ENCODE data around the gene SSU72.

SSU72 gene

DNA sequence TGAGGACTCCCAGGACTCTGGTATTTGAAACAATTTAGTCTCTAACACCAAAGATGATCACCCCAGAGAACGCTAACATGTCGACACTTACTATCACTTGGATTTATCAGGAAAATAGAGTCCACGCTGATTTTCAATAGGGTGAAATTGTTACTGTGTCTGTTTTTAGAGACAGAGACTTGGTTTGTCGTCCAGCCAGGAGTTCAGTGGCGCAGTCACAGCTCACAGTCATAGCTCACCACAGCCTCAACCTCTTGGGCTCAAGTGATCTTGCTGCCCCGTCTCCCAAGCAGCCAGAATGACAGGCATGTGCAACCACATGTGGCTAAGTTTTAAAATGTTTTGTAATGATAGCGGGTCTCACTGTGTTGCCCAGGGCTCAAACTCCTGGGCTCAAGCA is 5.3 kb downstream of the SSU72 start:
- no peak for DNase-seq (ENCODE audit: low read depth in 1 of 2, low spot score in 1 of 2)
- TF ChIP-seq POLR2AphosphoS5 (IDR thresholded peaks at IDR 0.05; ENCODE audit: low read depth) (no peak), SPI1 (IDR thresholded peaks at IDR 0.05; ENCODE audit: borderline replicate concordance, low read depth) (no peak), GABPA (IDR thresholded peaks at IDR 0.05; ENCODE audit: low read depth) (no peak)
- TF ChIP-seq, protein P1, sequence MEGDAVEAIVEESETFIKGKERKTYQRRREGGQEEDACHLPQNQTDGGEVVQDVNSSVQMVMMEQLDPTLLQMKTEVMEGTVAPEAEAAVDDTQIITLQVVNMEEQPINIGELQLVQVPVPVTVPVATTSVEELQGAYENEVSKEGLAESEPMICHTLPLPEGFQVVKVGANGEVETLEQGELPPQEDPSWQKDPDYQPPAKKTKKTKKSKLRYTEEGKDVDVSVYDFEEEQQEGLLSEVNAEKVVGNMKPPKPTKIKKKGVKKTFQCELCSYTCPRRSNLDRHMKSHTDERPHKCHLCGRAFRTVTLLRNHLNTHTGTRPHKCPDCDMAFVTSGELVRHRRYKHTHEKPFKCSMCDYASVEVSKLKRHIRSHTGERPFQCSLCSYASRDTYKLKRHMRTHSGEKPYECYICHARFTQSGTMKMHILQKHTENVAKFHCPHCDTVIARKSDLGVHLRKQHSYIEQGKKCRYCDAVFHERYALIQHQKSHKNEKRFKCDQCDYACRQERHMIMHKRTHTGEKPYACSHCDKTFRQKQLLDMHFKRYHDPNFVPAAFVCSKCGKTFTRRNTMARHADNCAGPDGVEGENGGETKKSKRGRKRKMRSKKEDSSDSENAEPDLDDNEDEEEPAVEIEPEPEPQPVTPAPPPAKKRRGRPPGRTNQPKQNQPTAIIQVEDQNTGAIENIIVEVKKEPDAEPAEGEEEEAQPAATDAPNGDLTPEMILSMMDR (IDR thresholded peaks at IDR 0.05; ENCODE audit: insufficient read depth, low read length), result no peak
- TF ChIP-seq, protein P2, sequence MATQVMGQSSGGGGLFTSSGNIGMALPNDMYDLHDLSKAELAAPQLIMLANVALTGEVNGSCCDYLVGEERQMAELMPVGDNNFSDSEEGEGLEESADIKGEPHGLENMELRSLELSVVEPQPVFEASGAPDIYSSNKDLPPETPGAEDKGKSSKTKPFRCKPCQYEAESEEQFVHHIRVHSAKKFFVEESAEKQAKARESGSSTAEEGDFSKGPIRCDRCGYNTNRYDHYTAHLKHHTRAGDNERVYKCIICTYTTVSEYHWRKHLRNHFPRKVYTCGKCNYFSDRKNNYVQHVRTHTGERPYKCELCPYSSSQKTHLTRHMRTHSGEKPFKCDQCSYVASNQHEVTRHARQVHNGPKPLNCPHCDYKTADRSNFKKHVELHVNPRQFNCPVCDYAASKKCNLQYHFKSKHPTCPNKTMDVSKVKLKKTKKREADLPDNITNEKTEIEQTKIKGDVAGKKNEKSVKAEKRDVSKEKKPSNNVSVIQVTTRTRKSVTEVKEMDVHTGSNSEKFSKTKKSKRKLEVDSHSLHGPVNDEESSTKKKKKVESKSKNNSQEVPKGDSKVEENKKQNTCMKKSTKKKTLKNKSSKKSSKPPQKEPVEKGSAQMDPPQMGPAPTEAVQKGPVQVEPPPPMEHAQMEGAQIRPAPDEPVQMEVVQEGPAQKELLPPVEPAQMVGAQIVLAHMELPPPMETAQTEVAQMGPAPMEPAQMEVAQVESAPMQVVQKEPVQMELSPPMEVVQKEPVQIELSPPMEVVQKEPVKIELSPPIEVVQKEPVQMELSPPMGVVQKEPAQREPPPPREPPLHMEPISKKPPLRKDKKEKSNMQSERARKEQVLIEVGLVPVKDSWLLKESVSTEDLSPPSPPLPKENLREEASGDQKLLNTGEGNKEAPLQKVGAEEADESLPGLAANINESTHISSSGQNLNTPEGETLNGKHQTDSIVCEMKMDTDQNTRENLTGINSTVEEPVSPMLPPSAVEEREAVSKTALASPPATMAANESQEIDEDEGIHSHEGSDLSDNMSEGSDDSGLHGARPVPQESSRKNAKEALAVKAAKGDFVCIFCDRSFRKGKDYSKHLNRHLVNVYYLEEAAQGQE (IDR thresholded peaks at IDR 0.05; ENCODE audit: insufficient replicate concordance, low read depth), result no peak
- Histone ChIP-seq H3K27ac (replicated peaks) (no peak overlapping the region), H3K27me3 (ENCODE audit: insufficient read depth, poor library complexity, severe bottlenecking) (no peaks in the 10 kb centered on the region), H3K4me3 (replicated peaks; ENCODE audit: insufficient read depth, low read length) (no peak overlapping the region)

- no peak overlapping the region for H3K27ac ChIP-seq (replicated peaks)
- no peaks in the 10 kb centered on the region for H3K27me3 ChIP-seq (ENCODE audit: insufficient read depth, poor library complexity, severe bottlenecking)
- no peak for TF ChIP-seq SPI1 (IDR thresholded peaks at IDR 0.05; ENCODE audit: borderline replicate concordance, low read depth)
- TF ChIP-seq GABPA (IDR thresholded peaks at IDR 0.05; ENCODE audit: low read depth), result no peak
- TF ChIP-seq, protein P2 (IDR thresholded peaks at IDR 0.05; ENCODE audit: insufficient replicate concordance, low read depth), result no peak
- TF ChIP-seq POLR2AphosphoS5 (IDR thresholded peaks at IDR 0.05; ENCODE audit: low read depth), result no peak
- TF ChIP-seq, protein P1 (IDR thresholded peaks at IDR 0.05; ENCODE audit: insufficient read depth, low read length), result no peak
- DNase-seq (ENCODE audit: low read depth in 1 of 2, low spot score in 1 of 2), result no peak
- no peak overlapping the region for H3K4me3 ChIP-seq (replicated peaks; ENCODE audit: insufficient read depth, low read length)
Observed at GRCh38 chr1:1567891-1568291, 6.8 kb downstream of the SSU72 start.

GRCh38 chr1:1567152-1567875 is 7.3 kb downstream of the SSU72 start:
- DNase-seq (ENCODE audit: low read depth in 1 of 2, low spot score in 1 of 2), result no peak
- Histone ChIP-seq H3K27me3 (ENCODE audit: insufficient read depth, poor library complexity, severe bottlenecking) (no peaks in the 10 kb centered on the region), H3K4me3 (replicated peaks; ENCODE audit: insufficient read depth, low read length) (no peak overlapping the region), H3K27ac (replicated peaks) (no peak overlapping the region)
- TF ChIP-seq SPI1 (IDR thresholded peaks at IDR 0.05; ENCODE audit: borderline replicate concordance, low read depth) (no peak), GABPA (IDR thresholded peaks at IDR 0.05; ENCODE audit: low read depth) (no peak), POLR2AphosphoS5 (IDR thresholded peaks at IDR 0.05; ENCODE audit: low read depth) (no peak)
- TF ChIP-seq, protein P1 (IDR thresholded peaks at IDR 0.05; ENCODE audit: insufficient read depth, low read length), result no peak
- TF ChIP-seq, protein P2 (IDR thresholded peaks at IDR 0.05; ENCODE audit: insufficient replicate concordance, low read depth), result no peak
